Neural cell (in vitro differentiated cells): ENCODE measurements around the gene CPAMD8.

ENCODE experiments used
- EP300 ChIP-seq: fragments of 450-650 bp; conservative IDR thresholded peaks from 2 replicates; pipeline ENCODE4 v1.6.1; 2014; ENCODE audit warnings: antibody characterized with exemption, mild to moderate bottlenecking, moderate library complexity; ENCODE audit not compliant: poor library complexity, severe bottlenecking
- EZH2 ChIP-seq: fragments of 200-600, 300-800 bp; shearing (Covaris generic), sonication (generic); IDR thresholded peaks from 2 replicates; pipeline ENCODE4 v1.6.1; 2014; ENCODE audit warnings: antibody characterized with exemption, low read length, borderline replicate concordance, mild to moderate bottlenecking; ENCODE audit not compliant: insufficient read depth, poor library complexity, severe bottlenecking
- POLR2AphosphoS5 ChIP-seq: IDR thresholded peaks from 2 replicates; pipeline ENCODE4 v1.6.1; 2012
- TAF1 ChIP-seq: IDR thresholded peaks from 2 replicates; pipeline ENCODE4 v1.6.1; 2012; ENCODE audit warnings: low read depth
- TF ChIP-seq, protein P1 (sequence below): fragments of 450-650 bp; IDR thresholded peaks from 2 replicates; pipeline ENCODE4 v1.5.1; 2014; ENCODE audit warnings: antibody characterized with exemption, mild to moderate bottlenecking, moderate library complexity; ENCODE audit not compliant: poor library complexity, severe bottlenecking
- TF ChIP-seq, protein P2 (sequence below): IDR thresholded peaks from 2 replicates; pipeline ENCODE4 v1.6.1; 2012; ENCODE audit warnings: borderline replicate concordance

DNA sequence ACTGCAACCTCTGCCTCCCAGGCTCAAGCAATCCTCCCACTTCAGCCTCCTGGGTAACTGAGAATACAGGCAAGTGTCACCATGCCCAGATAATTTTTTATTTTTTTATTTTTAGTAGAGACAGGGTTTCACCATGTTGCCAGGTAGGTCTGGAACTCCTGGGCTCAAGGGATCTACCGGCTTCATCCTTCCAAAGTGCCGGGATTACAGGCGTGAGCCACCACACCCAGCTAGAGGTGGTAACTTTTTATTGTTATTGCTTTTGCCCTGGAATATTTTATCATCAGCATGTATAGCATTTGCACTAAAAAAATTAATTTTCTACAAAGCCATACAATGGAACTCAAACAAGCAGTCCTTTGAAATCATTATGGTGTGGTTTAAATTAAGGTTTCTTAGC lies 34.6 kb upstream of the CPAMD8 start:
- TF ChIP-seq, protein P1, sequence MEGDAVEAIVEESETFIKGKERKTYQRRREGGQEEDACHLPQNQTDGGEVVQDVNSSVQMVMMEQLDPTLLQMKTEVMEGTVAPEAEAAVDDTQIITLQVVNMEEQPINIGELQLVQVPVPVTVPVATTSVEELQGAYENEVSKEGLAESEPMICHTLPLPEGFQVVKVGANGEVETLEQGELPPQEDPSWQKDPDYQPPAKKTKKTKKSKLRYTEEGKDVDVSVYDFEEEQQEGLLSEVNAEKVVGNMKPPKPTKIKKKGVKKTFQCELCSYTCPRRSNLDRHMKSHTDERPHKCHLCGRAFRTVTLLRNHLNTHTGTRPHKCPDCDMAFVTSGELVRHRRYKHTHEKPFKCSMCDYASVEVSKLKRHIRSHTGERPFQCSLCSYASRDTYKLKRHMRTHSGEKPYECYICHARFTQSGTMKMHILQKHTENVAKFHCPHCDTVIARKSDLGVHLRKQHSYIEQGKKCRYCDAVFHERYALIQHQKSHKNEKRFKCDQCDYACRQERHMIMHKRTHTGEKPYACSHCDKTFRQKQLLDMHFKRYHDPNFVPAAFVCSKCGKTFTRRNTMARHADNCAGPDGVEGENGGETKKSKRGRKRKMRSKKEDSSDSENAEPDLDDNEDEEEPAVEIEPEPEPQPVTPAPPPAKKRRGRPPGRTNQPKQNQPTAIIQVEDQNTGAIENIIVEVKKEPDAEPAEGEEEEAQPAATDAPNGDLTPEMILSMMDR = no peak
- TF ChIP-seq, protein P2, sequence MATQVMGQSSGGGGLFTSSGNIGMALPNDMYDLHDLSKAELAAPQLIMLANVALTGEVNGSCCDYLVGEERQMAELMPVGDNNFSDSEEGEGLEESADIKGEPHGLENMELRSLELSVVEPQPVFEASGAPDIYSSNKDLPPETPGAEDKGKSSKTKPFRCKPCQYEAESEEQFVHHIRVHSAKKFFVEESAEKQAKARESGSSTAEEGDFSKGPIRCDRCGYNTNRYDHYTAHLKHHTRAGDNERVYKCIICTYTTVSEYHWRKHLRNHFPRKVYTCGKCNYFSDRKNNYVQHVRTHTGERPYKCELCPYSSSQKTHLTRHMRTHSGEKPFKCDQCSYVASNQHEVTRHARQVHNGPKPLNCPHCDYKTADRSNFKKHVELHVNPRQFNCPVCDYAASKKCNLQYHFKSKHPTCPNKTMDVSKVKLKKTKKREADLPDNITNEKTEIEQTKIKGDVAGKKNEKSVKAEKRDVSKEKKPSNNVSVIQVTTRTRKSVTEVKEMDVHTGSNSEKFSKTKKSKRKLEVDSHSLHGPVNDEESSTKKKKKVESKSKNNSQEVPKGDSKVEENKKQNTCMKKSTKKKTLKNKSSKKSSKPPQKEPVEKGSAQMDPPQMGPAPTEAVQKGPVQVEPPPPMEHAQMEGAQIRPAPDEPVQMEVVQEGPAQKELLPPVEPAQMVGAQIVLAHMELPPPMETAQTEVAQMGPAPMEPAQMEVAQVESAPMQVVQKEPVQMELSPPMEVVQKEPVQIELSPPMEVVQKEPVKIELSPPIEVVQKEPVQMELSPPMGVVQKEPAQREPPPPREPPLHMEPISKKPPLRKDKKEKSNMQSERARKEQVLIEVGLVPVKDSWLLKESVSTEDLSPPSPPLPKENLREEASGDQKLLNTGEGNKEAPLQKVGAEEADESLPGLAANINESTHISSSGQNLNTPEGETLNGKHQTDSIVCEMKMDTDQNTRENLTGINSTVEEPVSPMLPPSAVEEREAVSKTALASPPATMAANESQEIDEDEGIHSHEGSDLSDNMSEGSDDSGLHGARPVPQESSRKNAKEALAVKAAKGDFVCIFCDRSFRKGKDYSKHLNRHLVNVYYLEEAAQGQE = no peak
- no peak for TF ChIP-seq EZH2
- TF ChIP-seq POLR2AphosphoS5 = no peak
- TF ChIP-seq EP300 = no peak
- no peak for TF ChIP-seq TAF1
